RKO (cell line): ENCODE measurements around the gene FXYD4.
"Not testable (repeated sequence)": the region's sequence is repeated elsewhere in the genome, so short reads cannot be mapped to it uniquely, and the experiment has no call there.

Experiments
- DNase-seq: peaks from one replicate; pipeline ENCODE4 v3.0.0-alpha.2; 2016; ENCODE audit warnings: low spot score

Gene FXYD4

DNA sequence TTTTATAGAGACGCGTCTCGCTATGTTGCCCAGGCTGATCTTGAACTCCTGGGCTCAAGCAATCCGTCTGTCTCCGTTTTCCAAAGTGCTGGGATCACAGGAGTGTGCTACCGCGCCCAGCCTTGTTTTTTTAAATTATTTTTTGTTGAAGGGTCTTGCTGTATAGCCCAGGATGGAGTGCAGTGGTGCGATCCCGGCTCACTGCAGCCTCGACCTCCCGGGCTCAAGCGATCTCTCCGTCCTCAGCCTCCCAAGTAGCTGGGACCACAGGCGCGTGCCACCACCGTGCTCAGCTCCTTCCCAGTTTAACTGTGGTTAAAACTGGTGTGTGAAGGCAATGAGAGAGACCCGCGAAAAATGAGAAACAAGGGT is 48.5 kb downstream of the FXYD4 start:
- DNase-seq: no peak

DNA sequence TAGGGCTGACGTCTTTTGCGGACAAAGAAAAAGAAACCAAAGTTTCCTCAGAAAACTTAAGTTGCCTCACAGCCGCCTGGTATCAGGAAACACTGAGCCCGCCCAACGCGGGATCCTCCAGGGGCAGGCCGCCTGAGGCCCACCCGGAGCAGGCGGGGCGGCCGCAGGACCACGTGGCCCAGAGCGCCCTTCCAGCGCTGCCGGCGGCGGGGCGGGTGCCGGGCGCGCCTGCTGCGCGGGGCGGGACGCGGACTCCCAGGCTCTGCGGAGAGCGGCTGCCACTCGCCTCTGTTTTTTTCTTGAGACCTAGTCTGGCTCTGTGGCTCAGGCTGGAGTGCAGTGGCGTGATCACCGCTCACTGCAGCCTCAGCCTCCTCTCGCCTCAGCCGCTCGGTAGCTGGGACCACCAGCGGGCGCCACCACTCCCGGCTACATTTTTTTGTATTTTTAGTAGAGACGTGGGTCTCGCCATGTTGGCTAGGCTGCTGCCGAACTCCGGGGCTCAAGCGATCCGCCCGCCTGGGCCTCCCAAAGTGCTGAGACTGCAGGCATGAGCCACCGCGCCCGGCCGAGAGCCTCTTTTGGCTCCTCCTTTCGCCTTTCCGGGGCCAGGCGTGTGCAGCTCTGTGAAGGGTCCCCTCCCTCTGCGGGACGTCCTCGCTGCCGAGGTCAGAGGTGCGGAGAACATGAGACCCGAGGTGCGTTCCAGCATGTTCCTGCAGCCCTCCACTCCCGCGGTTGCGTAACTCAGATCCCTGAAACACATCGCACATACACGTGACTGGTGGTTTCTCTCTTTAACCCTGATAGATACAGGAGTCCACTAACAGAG is 49.1 kb downstream of the FXYD4 start:
- DNase-seq: peak; percentile 91

DNA sequence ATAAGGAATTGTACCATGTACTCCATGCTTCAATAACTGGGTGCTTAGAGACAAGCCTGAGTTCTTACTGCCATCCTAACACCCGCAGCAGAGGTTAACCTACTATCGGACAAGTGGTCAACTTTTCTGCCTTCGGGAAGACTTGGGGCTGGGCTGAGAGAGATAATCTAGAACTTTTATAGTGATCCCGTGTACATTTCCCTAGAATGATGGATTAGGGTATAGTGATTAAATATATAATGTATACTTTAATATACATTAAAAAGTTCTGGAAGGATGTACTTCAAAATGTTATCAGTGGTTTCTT is 49.7 kb downstream of the FXYD4 start:
- no peak for DNase-seq

DNA sequence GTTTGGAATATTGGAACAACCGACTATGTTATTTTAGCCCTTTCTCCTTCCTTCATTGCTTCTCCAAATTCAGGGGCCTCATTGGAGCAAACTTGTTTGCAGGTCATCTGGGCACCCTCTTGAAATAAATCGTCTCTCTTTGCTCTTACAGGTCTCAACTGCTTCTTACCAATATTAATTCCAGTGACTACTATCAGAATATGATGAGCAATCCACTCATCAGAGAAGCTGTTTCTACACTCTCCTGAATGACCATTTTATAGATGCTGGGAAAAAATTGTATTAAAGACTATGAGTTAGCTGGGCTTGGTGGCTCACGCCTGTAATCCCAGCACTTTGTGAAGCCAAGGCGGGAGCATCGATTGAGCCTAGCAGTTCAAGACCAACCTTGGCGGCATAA is 50.1 kb downstream of the FXYD4 start:
- DNase-seq: no peak

DNA sequence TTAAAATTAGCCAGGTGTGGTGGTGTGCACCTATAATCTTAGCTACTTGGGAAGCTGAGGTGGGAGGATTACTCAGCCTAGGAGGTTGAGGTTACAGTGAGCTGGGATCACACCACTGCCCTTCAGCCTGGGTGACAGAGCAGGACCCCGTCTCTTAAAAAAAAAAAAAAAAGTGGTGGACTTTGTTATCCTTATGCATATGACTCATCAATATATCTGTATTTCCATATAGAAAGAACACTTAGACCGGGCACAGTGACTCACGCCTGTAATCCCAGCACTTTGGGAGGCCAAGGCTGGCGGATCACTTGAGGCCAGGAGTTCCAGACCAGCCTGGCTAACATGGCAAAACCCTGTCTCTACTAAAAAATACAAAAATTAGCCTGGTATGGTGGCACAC is 50.5 kb downstream of the FXYD4 start:
- not testable (repeated sequence) for DNase-seq

DNA sequence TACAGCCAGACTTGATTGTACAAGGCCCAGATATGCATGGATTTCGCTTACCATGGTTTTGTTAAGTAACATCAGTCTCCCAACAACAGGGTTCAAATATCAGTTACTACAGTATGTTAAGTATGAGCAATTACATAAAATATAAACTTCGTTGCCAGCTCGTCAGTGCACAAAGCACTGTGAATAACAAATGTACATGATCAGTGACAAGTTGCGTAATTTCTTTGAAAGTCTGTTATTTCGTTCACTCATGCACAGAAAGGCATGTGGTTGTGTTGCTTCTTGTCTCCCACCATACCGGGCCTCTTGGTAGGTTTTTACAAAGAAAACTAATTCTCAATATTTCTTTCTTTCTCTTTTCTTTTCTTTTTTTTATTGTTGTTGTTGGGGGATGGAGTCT is 53.0 kb downstream of the FXYD4 start:
- no peak for DNase-seq
